Heart left ventricle (tissue), 16 donors: ENCODE measurements around the gene DAO. TPM values are rescaled to one million over a fixed set of nuclear protein-coding genes. Genes with fewer than 3 reads are reported as not detected.

ENCODE experiments used
- ATAC-seq, 4 donors: fragments of 200-7000 bp; cut with Tn5 transposase; one replicate each; pipeline ENCODE4 v1.9.1; 2020 to 2022; ENCODE audit warnings: moderate library complexity in 4 of 4, mild to moderate bottlenecking in 3 of 4, moderate number of reproducible peaks in 1 of 4
- DNase-seq, 5 donors: peaks; one replicate each; pipeline ENCODE4 v3.0.0-alpha.2; 2020
- H3K27ac ChIP-seq, 12 donors: fragments of 200-600 bp; sonication (generic) in 4 of 12; one replicate each; pipeline versions ENCODE4 v1.5.0 to v1.8.0; 2016 to 2022; ENCODE audit warnings: mild to moderate bottlenecking in 2 of 12
- H3K27me3 ChIP-seq, 9 donors: fragments of 200-600 bp; sonication (generic) in 2 of 9; one replicate each; pipeline versions ENCODE4 v1.5.1 to v1.8.0; 2016 to 2022; ENCODE audit warnings: mild to moderate bottlenecking in 3 of 9
- H3K36me3 ChIP-seq, 9 donors: fragments of 200-600 bp; sonication (generic) in 2 of 9; one replicate each; pipeline versions ENCODE4 v1.5.0 to v1.8.0; 2018 to 2022; ENCODE audit warnings: mild to moderate bottlenecking in 2 of 9
- H3K4me1 ChIP-seq, 12 donors: fragments of 200-600 bp; sonication (generic) in 4 of 12; one replicate each; pipeline versions ENCODE4 v1.5.0 to v1.8.0; 2016 to 2022; ENCODE audit warnings: mild to moderate bottlenecking in 3 of 12
- H3K4me3 ChIP-seq, 12 donors: fragments of 200-600 bp; sonication (generic) in 4 of 12; one replicate each; pipeline versions ENCODE4 v1.5.0 to v1.8.0; 2017 to 2022; ENCODE audit warnings: mild to moderate bottlenecking in 9 of 12, moderate library complexity in 4 of 12
- H3K9me3 ChIP-seq, 12 donors: fragments of 200-600 bp; sonication (generic) in 4 of 12; one replicate each; pipeline versions ENCODE4 v1.5.0 to v1.8.0; 2016 to 2022; ENCODE audit warnings: mild to moderate bottlenecking in 1 of 12
- POLR2A ChIP-seq, 2 donors: fragments of 450-650 bp; IDR thresholded peaks; one replicate each; pipeline ENCODE4 v1.6.1; 2017; ENCODE audit warnings: antibody characterized with exemption in 2 of 2, mild to moderate bottlenecking in 2 of 2, moderate library complexity in 2 of 2
- WGBS, 4 donors: extraction: QIAGEN DNeasy Blood & Tissue Kit in 2 of 4; methylation state at CpG; one replicate each; pipeline versions ENCODE4 v1.1.5 to v1.1.7; 2013 to 2018; 5-methylcytosine and 5-hydroxymethylcytosine counted together
- intact Hi-C, 10 donors: fragments of 100-400 bp; cut with DNase I; formaldehyde crosslinking; loops; one replicate each; pipeline versions ENCODE4 v1.11.1 to v1.14.2; 2022
- polyA plus RNA-seq, 2 donors: library from polyadenylated mRNA; stranded (reverse); fragments of 200-250 nt; gene quantifications; one replicate each; pipeline ENCODE4 v1.2.3, GENCODE V29; 2013
- total RNA-seq, 9 donors: library from RNA; depleted of rRNA in 2 of 9; stranded (reverse); fragments of >200 nt in 2 of 9; fragmentation: NEBNext Ultra II Directional in 3 of 9; extraction: Animal tissue kit (Norgen Biotek cat#: 25700) in 3 of 9; gene quantifications; one replicate each; pipeline versions ENCODE4 v1.1.0 to v1.2.4, GENCODE V29; 2016 to 2023
- TF ChIP-seq, protein P1 (sequence below), 12 donors: fragments of 200-600 bp; sonication (generic) in 4 of 12; IDR thresholded peaks; one replicate each; pipeline versions ENCODE4 v1.5.0 to v1.8.0; 2018 to 2022; ENCODE audit warnings: antibody characterized with exemption in 12 of 12, mild to moderate bottlenecking in 5 of 12
- donor health status: ischemic (EF 13 %, LVEDD 7.1; RV severe dilation, severe dysfunction).
- donor health status: healthy with polysubstance abuse.
- donor health status: DM: no; HTN: yes; CAD: no.
- donor health status: DM: no; HTN: no; CAD: no.
- donor health status: ischemic (EF 25% LVEDD 6.9; RV normal size, moderate dysfunction).
- donor health status: ischemic (EF 25% LVEDD 5.7; RV mildly dilated, moderate dysfunction).
- donor health status: healthy.
- donor health status: DM: yes; HTN: yes; CAD: no.
- donor health status: ischemic (EF 35%, LVEDD 5.7; RV mildly dilated, moderate dysfunction).
- donor health status: nonischemic (EF 11% LVEDD 7.7; RV severe dilation, severe dysfunction).
- donor health status: DM: yes; HTN: yes; CAD: no.
- donor health status: PGD.
- donor health status: ischemic (EF 29% LVEDD 5.4; RV normal size, mild dysfunction).
- donor health status: nonischemic (EF 23%, LVEDD 6.1; RV moderate dilation, normal function).

Gene DAO
- total and polyA plus RNA-seq, 11 donors: not detected

DNA sequence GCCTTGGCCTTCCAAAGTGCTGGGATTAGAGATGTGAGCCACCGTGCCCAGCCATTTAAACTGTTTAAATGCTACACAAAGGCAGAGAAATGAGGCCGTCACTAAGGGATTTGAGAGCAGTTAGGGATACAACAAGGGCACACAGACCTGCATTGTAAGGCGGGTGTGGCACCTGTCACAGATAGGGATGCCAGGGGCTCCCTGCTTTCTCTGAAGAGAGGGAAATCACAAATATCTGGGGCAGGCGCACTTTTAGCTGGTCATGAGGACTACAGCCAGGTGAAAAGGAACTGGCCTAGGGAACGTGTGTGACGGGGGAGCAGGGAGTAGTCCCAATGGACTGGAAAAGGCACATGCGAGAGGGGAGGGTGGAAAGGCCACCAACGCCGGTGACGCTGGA lies 32.2 kb upstream of the DAO start:
- intact Hi-C loops: loop anchor here in 1 of 10 donors (5.0 kb wide), 1 partner anchor 185 kb away; no protein-coding TSS in a partner anchor
- H3K9me3 ChIP-seq: no peaks in the 10 kb centered on the region
- peak overlapping the region in 5 of 12 donors; percentile 6 to 64 (median 62) for H3K27ac ChIP-seq
- peaks cover 0 to 77% (median 39%) of the 10 kb centered on the region in 9 donors for H3K36me3 ChIP-seq
- no peak for DNase-seq
- no peak for TF ChIP-seq POLR2A (IDR thresholded peaks at IDR 0.05)
- TF ChIP-seq, protein P1, sequence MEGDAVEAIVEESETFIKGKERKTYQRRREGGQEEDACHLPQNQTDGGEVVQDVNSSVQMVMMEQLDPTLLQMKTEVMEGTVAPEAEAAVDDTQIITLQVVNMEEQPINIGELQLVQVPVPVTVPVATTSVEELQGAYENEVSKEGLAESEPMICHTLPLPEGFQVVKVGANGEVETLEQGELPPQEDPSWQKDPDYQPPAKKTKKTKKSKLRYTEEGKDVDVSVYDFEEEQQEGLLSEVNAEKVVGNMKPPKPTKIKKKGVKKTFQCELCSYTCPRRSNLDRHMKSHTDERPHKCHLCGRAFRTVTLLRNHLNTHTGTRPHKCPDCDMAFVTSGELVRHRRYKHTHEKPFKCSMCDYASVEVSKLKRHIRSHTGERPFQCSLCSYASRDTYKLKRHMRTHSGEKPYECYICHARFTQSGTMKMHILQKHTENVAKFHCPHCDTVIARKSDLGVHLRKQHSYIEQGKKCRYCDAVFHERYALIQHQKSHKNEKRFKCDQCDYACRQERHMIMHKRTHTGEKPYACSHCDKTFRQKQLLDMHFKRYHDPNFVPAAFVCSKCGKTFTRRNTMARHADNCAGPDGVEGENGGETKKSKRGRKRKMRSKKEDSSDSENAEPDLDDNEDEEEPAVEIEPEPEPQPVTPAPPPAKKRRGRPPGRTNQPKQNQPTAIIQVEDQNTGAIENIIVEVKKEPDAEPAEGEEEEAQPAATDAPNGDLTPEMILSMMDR (IDR thresholded peaks at IDR 0.05): no peak
- no peaks in the 10 kb centered on the region for H3K27me3 ChIP-seq
- H3K4me1 ChIP-seq: peaks cover 13 to 95% (median 71%) of the 10 kb centered on the region in 12 donors
- ATAC-seq: no peak
- WGBS, 4 donors: 79 to 92% (median 83%) methylated on average over 10 of the region's 10 CpGs
- H3K4me3 ChIP-seq: no peak overlapping the region

DNA sequence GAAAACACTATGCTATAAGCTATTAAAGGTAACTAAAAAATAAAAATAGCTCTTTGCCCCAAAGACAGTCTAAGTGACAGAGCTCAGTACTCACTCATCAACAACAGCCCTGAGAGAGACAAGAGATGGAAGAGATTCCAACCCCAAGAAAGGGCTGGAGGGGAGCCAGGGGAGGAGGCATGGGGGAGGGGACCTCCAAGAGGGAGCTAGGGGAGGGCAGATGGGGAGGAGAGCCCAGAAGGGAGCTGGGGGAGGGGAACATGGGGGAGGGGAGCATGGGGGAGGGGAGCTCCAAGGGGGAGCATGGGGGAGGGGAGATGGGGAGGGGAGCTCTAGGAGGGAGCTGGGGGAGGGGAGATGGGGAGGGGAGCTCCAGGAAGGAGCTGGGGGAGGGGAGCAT lies 30.2 kb upstream of the DAO start:
- intact Hi-C loops: loop anchor here (5.0 to 10.0 kb wide), 10 partner anchors 32 to 245 kb away; partner anchors contain the start of genes CORO1C (in 2 of the 10), ALKBH2 (in 1 of the 10) and UNG (in 1 of the 10)
- H3K4me3 ChIP-seq: no peak overlapping the region
- H3K4me1 ChIP-seq: peaks cover 22 to 96% (median 81%) of the 10 kb centered on the region in 12 donors
- DNase-seq (peak in 1 of 5 donors; percentile 58), ATAC-seq (no peak)
- H3K27ac ChIP-seq: peak overlapping the region in 9 of 12 donors; percentile 50 to 96 (median 58)
- no peaks in the 10 kb centered on the region for H3K27me3 ChIP-seq
- TF ChIP-seq, protein P1 (IDR thresholded peaks at IDR 0.05): no peak
- no peak for TF ChIP-seq POLR2A (IDR thresholded peaks at IDR 0.05)
- H3K36me3 ChIP-seq: peaks cover 0 to 60% (median 35%) of the 10 kb centered on the region in 9 donors
- H3K9me3 ChIP-seq: no peaks in the 10 kb centered on the region

DNA sequence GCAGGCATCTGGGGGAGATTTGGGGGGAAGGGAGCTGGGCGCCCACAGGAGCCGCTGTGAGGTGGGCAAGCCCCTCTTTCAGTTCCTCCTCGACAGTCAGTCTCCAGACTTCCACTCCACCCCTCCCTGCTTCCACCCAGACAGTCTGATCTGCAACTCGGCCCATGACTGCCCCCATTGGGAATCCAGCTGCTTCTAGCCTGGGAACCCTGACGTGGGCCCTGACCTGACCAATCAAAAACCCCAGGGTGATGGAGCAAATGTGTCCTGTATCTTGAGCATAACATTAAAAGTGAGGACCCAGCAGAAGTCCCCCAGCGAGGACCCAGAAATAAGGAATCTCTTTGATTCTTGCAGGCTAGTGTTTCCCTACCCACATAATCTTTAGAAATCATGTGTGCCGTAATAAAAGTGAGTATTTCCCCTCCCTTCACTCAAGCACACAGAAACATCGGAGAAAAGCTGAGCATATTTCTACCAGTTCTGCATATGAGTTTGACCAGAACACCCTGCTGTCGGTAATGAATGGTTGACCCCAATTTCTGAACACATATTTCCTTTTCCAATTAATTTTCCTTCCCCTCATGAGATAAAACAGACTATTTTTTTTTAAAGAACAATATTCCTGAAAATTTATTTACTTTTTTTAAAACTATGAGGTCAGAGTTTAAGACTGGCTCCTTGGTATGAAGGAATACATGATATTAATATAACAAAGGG lies 28.9 kb upstream of the DAO start:
- intact Hi-C loops: loop anchor here (5.0 to 10.0 kb wide), 10 partner anchors 34 to 244 kb away; partner anchors contain the start of genes CORO1C (in 2 of the 10), ALKBH2 (in 1 of the 10) and UNG (in 1 of the 10)
- Histone ChIP-seq H3K9me3 (peaks cover 0 to 6% (median 0%) of the 10 kb centered on the region in 12 donors), H3K4me1 (peaks cover 17 to 98% (median 85%) of the 10 kb centered on the region in 12 donors), H3K27ac (peak overlapping the region in 11 of 12 donors; percentile 46 to 99 (median 96)), H3K4me3 (peak overlapping the region in 3 of 12 donors; percentile 23 to 38 (median 37)), H3K36me3 (peaks cover 0 to 50% (median 35%) of the 10 kb centered on the region in 9 donors), H3K27me3 (no peaks in the 10 kb centered on the region)
- WGBS, 4 donors: 29 to 53% (median 40%) methylated on average over 9 of the region's 9 CpGs
- peak; percentile 77 to 88 (median 85) for DNase-seq
- TF ChIP-seq, protein P1 (IDR thresholded peaks at IDR 0.05): peak in 5 of 12 donors; percentile 15 to 45 (median 24)
- TF ChIP-seq POLR2A (IDR thresholded peaks at IDR 0.05): peak in 1 of 2 donors; percentile 17
- peak in 3 of 4 donors; percentile 45 to 67 (median 54) for ATAC-seq
